ENCODE measurements around the gene SLC49A3.

DNA sequence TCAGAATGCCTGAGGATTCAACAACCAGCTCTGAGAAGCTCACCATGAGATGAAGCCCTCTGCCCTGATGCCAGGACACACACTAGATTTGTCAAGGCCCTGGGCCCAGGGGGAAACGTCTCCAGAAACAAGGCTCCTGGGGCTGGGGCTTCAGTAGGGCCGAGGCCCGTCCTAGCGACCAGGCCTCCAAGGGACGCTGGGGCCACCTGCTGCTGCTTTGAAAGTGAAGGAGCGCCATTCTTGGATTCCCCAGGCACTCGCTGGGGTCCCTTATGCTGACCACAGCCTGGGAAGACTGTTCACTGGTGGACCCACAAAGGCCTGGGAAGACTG is 39.7 kb downstream of the SLC49A3 start:
- TF ChIP-seq EZH2 (IDR thresholded peaks at IDR 0.05; ENCODE audit: insufficient read depth, poor library complexity, severe bottlenecking) = no peak
- no peak for TF ChIP-seq EZH2phosphoT487 (IDR thresholded peaks at IDR 0.05; ENCODE audit: insufficient read depth, low read depth)
